H9 (cell line): Measurements from ENCODE around the gene CTPS1. TPM values are rescaled to one million over a fixed set of nuclear protein-coding genes. Genes with fewer than 3 reads are reported as not detected.

Experiments used
- DNase-seq: peaks from one replicate; pipeline ENCODE4 v3.0.0-alpha.2; 2017
- H2AFZ ChIP-seq: one replicate; pipeline ENCODE4 v1.6.1; 2013; ENCODE audit warnings: mild to moderate bottlenecking, low read length, control low read depth, moderate library complexity
- H2AK5ac ChIP-seq: 2 replicates; pipeline ENCODE4 v1.6.1; 2013; ENCODE audit warnings: low read length, control low read depth, mixed read lengths; ENCODE audit not compliant: insufficient read length
- H2BK120ac ChIP-seq: one replicate; pipeline ENCODE4 v1.6.1; 2013; ENCODE audit warnings: low read depth, mild to moderate bottlenecking, low read length, control low read depth, inconsistent platforms; ENCODE audit not compliant: poor library complexity, severe bottlenecking
- H2BK12ac ChIP-seq: 2 replicates; pipeline ENCODE4 v1.6.1; 2013; ENCODE audit warnings: low read length, control low read depth, mixed read lengths, low read depth; ENCODE audit not compliant: insufficient read length
- H2BK15ac ChIP-seq: 2 replicates; pipeline ENCODE4 v1.6.1; 2013; ENCODE audit warnings: low read depth, low read length, control low read depth
- H2BK20ac ChIP-seq: one replicate; pipeline ENCODE4 v1.6.1; 2013; ENCODE audit warnings: low read depth, mild to moderate bottlenecking, low read length, control low read depth, inconsistent platforms; ENCODE audit not compliant: poor library complexity, severe bottlenecking
- H2BK5ac ChIP-seq: 2 replicates; pipeline ENCODE4 v1.6.1; 2013; ENCODE audit warnings: low read length, control low read depth, mixed read lengths; ENCODE audit not compliant: insufficient read length
- H3K14ac ChIP-seq: 2 replicates; pipeline ENCODE4 v1.6.1; 2013; ENCODE audit warnings: low read length, control low read depth; ENCODE audit not compliant: insufficient read depth
- H3K18ac ChIP-seq: 2 replicates; pipeline ENCODE4 v1.6.1; 2013; ENCODE audit warnings: low read depth, mild to moderate bottlenecking, mixed read lengths, low read length, control low read depth; ENCODE audit not compliant: insufficient read length
- H3K23ac ChIP-seq: 2 replicates; pipeline ENCODE4 v1.6.1; 2013; ENCODE audit warnings: low read length, control low read depth, mixed read lengths, low read depth; ENCODE audit not compliant: insufficient read length
- H3K23me2 ChIP-seq: 2 replicates; pipeline ENCODE4 v1.6.1; 2013; ENCODE audit warnings: low read depth, mild to moderate bottlenecking, mixed read lengths, low read length, control low read depth; ENCODE audit not compliant: insufficient read length, poor library complexity, severe bottlenecking
- H3K27ac ChIP-seq: 2 replicates; pipeline ENCODE4 v1.5.1; 2013; ENCODE audit warnings: low read length, control low read depth, mixed read lengths, low read depth; ENCODE audit not compliant: insufficient read length
- H3K27me3 ChIP-seq: 2 replicates; pipeline ENCODE4 v1.6.1; 2013; ENCODE audit warnings: low read length, control low read depth, inconsistent platforms; ENCODE audit not compliant: insufficient read depth
- H3K4ac ChIP-seq: 2 replicates; pipeline ENCODE4 v1.6.1; 2013; ENCODE audit warnings: low read depth, mild to moderate bottlenecking, control low read depth, inconsistent platforms, low read length, moderate library complexity
- H3K4me1 ChIP-seq: 2 replicates; pipeline ENCODE4 v1.6.1; 2013; ENCODE audit warnings: low read length, control low read depth, inconsistent platforms; ENCODE audit not compliant: insufficient read depth
- H3K4me2 ChIP-seq: 2 replicates; pipeline ENCODE4 v1.6.1; 2013; ENCODE audit warnings: low read length, control low read depth, mixed read lengths; ENCODE audit not compliant: insufficient read length, insufficient read depth
- H3K56ac ChIP-seq: 2 replicates; pipeline ENCODE4 v1.6.1; 2013; ENCODE audit warnings: low read depth, mild to moderate bottlenecking, mixed read lengths, low read length, control low read depth; ENCODE audit not compliant: insufficient read length
- H3K79me1 ChIP-seq: 2 replicates; pipeline ENCODE4 v1.6.1; 2013; ENCODE audit warnings: low read depth, mild to moderate bottlenecking, moderate library complexity, low read length, control low read depth, inconsistent platforms; ENCODE audit not compliant: insufficient read depth, poor library complexity, severe bottlenecking
- H3K79me2 ChIP-seq: 2 replicates; pipeline ENCODE4 v1.6.1; 2013; ENCODE audit warnings: low read length, control low read depth, inconsistent platforms; ENCODE audit not compliant: insufficient read depth
- H3K9ac ChIP-seq: 2 replicates; pipeline ENCODE4 v1.6.1; 2013; ENCODE audit warnings: low read length, control low read depth, mixed read lengths; ENCODE audit not compliant: insufficient read length; ENCODE audit errors: extremely low read depth
- H3K9me3 ChIP-seq: one replicate; pipeline ENCODE4 v1.6.1; 2013; ENCODE audit warnings: low read depth, low read length, inconsistent platforms; ENCODE audit not compliant: control insufficient read depth
- H3T11ph ChIP-seq: one replicate; pipeline ENCODE4 v1.6.1; 2013; ENCODE audit warnings: mild to moderate bottlenecking, low read length, control low read depth, inconsistent platforms
- H4K20me1 ChIP-seq: one replicate; pipeline ENCODE4 v1.6.1; 2013; ENCODE audit not compliant: control insufficient read depth, insufficient read length, insufficient read depth
- H4K5ac ChIP-seq: 2 replicates; pipeline ENCODE4 v1.6.1; 2013; ENCODE audit warnings: low read depth, mild to moderate bottlenecking, mixed read lengths, low read length, control low read depth; ENCODE audit not compliant: insufficient read length
- H4K8ac ChIP-seq: replicated peaks from 2 replicates; pipeline ENCODE4 v1.6.1; 2013; ENCODE audit warnings: low read length, control low read depth, mixed read lengths, low read depth; ENCODE audit not compliant: insufficient read length
- H4K91ac ChIP-seq: 2 replicates; pipeline ENCODE4 v1.6.1; 2013; ENCODE audit warnings: low read depth, mild to moderate bottlenecking, moderate library complexity, mixed read lengths, low read length, control low read depth; ENCODE audit not compliant: insufficient read length
- H3K27ac Mint-ChIP-seq, 3 experiments: 2 replicates in 2 of 3; 3 replicates in 1 of 3; pipeline ENCODE4 v1.8.0; 2020 to 2021; ENCODE audit warnings: mixed read lengths in 3 of 3, mild to moderate bottlenecking in 1 of 3, moderate library complexity in 1 of 3
- H3K27me3 Mint-ChIP-seq: 2 replicates; pipeline ENCODE4 v1.8.0; 2021; ENCODE audit warnings: low read depth, mild to moderate bottlenecking, moderate library complexity, mixed read lengths
- H3K36me3 Mint-ChIP-seq, 3 experiments: 2 replicates in 2 of 3; 3 replicates in 1 of 3; pipeline ENCODE4 v1.8.0; 2020 to 2021; ENCODE audit warnings: low read depth in 3 of 3, mixed read lengths in 3 of 3; ENCODE audit not compliant: insufficient read depth in 1 of 3
- H3K4me1 Mint-ChIP-seq, 2 experiments: 2 replicates each; pipeline ENCODE4 v1.8.0; 2020; ENCODE audit warnings: mixed read lengths in 2 of 2
- H3K4me3 Mint-ChIP-seq, 2 experiments: 2 replicates in 1 of 2; 3 replicates in 1 of 2; pipeline ENCODE4 v1.8.0; 2020 to 2021; ENCODE audit warnings: mild to moderate bottlenecking in 2 of 2, mixed read lengths in 2 of 2, moderate library complexity in 1 of 2
- H3K9me3 Mint-ChIP-seq, 2 experiments: 2 replicates in 1 of 2; 3 replicates in 1 of 2; pipeline ENCODE4 v1.8.0; 2020; ENCODE audit warnings: mild to moderate bottlenecking in 2 of 2, mixed read lengths in 2 of 2, moderate library complexity in 1 of 2
- CTCF ChIP-seq: fragments of 200-600 bp; sonication (generic); conservative IDR thresholded peaks from 3 replicates; pipeline ENCODE4 v1.8.0; 2021; ENCODE audit warnings: antibody characterized with exemption, mild to moderate bottlenecking
- WGBS: extraction: QIAGEN DNeasy Blood & Tissue Kit; methylation state at CpG from one replicate; pipeline ENCODE4 v1.1.7; 2013; ENCODE audit warnings: missing lambda C conversion rate, low lambda C conversion rate, mixed read lengths; ENCODE audit not compliant: insufficient read length; ENCODE audit errors: extremely low coverage; 5-methylcytosine and 5-hydroxymethylcytosine counted together
- total RNA-seq: library from RNA; stranded (reverse); gene quantifications from 2 replicates; pipeline ENCODE4 v1.2.1, GENCODE V29; 2021

The CTPS1 gene
- total RNA-seq, 1 experiment from 2014 or later, result 105 TPM

GRCh38 chr1:41046347-41046775 lies 66.9 kb downstream of the CTPS1 start:
- no peak overlapping the region for H3K27ac ChIP-seq
- H3K4ac ChIP-seq, result no peak overlapping the region

More at GRCh38 chr1:41046347-41046775, 66.9 kb downstream of the CTPS1 start:
- Mint-ChIP-seq H3K36me3 (peaks cover 0 to 26% (median 18%) of the 10 kb centered on the region in 3 experiments; a peak in 5 of 7 replicates), H3K4me1 (no peaks in the 10 kb centered on the region), H3K4me3 (no peak overlapping the region), H3K9me3 (no peaks in the 10 kb centered on the region), H3K27me3 (no peaks in the 10 kb centered on the region), H3K27ac (no peak overlapping the region)
- no peak for DNase-seq
- no peak overlapping the region for H4K91ac ChIP-seq
- no peak overlapping the region for H3K23ac ChIP-seq
- no peak overlapping the region for H2AK5ac ChIP-seq
- H4K20me1 ChIP-seq, result no peaks in the 10 kb centered on the region
- no peak overlapping the region for H2AFZ ChIP-seq
- no peak overlapping the region for H2BK120ac ChIP-seq
- no peak overlapping the region for H3K4me2 ChIP-seq
- H3K18ac ChIP-seq, result no peak overlapping the region
- no peaks in the 10 kb centered on the region for H3K9me3 ChIP-seq
- WGBS, result no CpG with 5 or more reads among the region's 10 CpGs
- H2BK15ac ChIP-seq, result no peak overlapping the region
- no peak for TF ChIP-seq CTCF
- H3K23me2 ChIP-seq, result no peaks in the 10 kb centered on the region
- no peaks in the 10 kb centered on the region for H3K79me2 ChIP-seq
- H4K8ac ChIP-seq, result no peak overlapping the region
- no peak overlapping the region for H2BK5ac ChIP-seq
- H3K14ac ChIP-seq, result no peak overlapping the region
- H4K5ac ChIP-seq, result no peak overlapping the region
- no peaks in the 10 kb centered on the region for H3K27me3 ChIP-seq
- H3K56ac ChIP-seq, result no peak overlapping the region
- no peaks in the 10 kb centered on the region for H3K4me1 ChIP-seq
- no peak overlapping the region for H3T11ph ChIP-seq
- no peak overlapping the region for H2BK20ac ChIP-seq
- no peak overlapping the region for H2BK12ac ChIP-seq
- no peaks in the 10 kb centered on the region for H3K79me1 ChIP-seq
- H3K9ac ChIP-seq, result no peak overlapping the region
